ENCODE data around the gene VKORC1. TPM values are rescaled to one million over a fixed set of nuclear protein-coding genes. Genes with fewer than 3 reads are reported as not detected.
"Not testable (repeated sequence)": the region's sequence is repeated elsewhere in the genome, so short reads cannot be mapped to it uniquely, and the experiment has no call there.

VKORC1 gene
- total RNA-seq, 4 donors from 2014 or later = 20.6 to 207 (median 102) TPM

- H3K36me3 ChIP-seq = peaks cover 0 to 23% (median 0%) of the 10 kb centered on the region in 3 donors
Measured at GRCh38 chr16:31106509-31107464, 12.2 kb upstream of the VKORC1 start.

GRCh38 chr16:31105677-31106213 is 11.1 kb upstream of the VKORC1 start:
- H3K4me1 ChIP-seq = peaks cover 0 to 19% (median 11%) of the 10 kb centered on the region in 4 donors
- H3K36me3 ChIP-seq = peaks cover 0 to 13% (median 0%) of the 10 kb centered on the region in 3 donors
- H3K4me3 ChIP-seq = peak overlapping the region in 1 of 4 donors; percentile 25
- H3K27me3 ChIP-seq = no peaks in the 10 kb centered on the region
- H3K27ac ChIP-seq = peak overlapping the region in 3 of 4 donors; percentile 23 to 46 (median 32)
- TF ChIP-seq CTCF (IDR thresholded peaks at IDR 0.05) = peak; percentile 76 to 86 (median 82)
- no peak for TF ChIP-seq POLR2A (IDR thresholded peaks at IDR 0.05)
- DNase-seq = peak; percentile 83 to 92 (median 89)
- H3K9me3 ChIP-seq = no peaks in the 10 kb centered on the region

More at GRCh38 chr16:31106509-31107464, 12.2 kb upstream of the VKORC1 start:
- H3K27me3 ChIP-seq = no peaks in the 10 kb centered on the region
- DNase-seq = no peak
- H3K9me3 ChIP-seq = no peaks in the 10 kb centered on the region
- no peak for TF ChIP-seq CTCF (IDR thresholded peaks at IDR 0.05)
- no peak for TF ChIP-seq POLR2A (IDR thresholded peaks at IDR 0.05)
- no peak overlapping the region for H3K4me3 ChIP-seq
- H3K27ac ChIP-seq = peak overlapping the region in 1 of 4 donors; percentile 16
- H3K4me1 ChIP-seq = peaks cover 0 to 19% (median 11%) of the 10 kb centered on the region in 4 donors

GRCh38 chr16:31100876-31101641 is 6.5 kb upstream of the VKORC1 start:
- not testable (repeated sequence) for H3K4me1 ChIP-seq, H3K36me3 ChIP-seq, H3K9me3 ChIP-seq, DNase-seq, H3K4me3 ChIP-seq, H3K27me3 ChIP-seq, H3K27ac ChIP-seq

- H3K9me3 ChIP-seq = no peaks in the 10 kb centered on the region
- TF ChIP-seq CTCF (IDR thresholded peaks at IDR 0.05) = no peak
- TF ChIP-seq POLR2A (IDR thresholded peaks at IDR 0.05) = no peak
- no peaks in the 10 kb centered on the region for H3K27me3 ChIP-seq
- peak in 1 of 3 donors; percentile 47 for DNase-seq
- H3K4me1 ChIP-seq = peaks cover 0 to 12% (median 7%) of the 10 kb centered on the region in 4 donors
- no peak overlapping the region for H3K4me3 ChIP-seq
- H3K27ac ChIP-seq = no peak overlapping the region
- no peaks in the 10 kb centered on the region for H3K36me3 ChIP-seq
Measured at GRCh38 chr16:31099860-31100638, 5.5 kb upstream of the VKORC1 start.

GRCh38 chr16:31094088-31094423 is 541 bp downstream of the VKORC1 start:
- Histone ChIP-seq H3K36me3 (peaks cover 0 to 24% (median 0%) of the 10 kb centered on the region in 3 donors), H3K27ac (peak overlapping the region; percentile 85 to 91 (median 88)), H3K9me3 (no peaks in the 10 kb centered on the region), H3K4me1 (peaks cover 0 to 19% (median 13%) of the 10 kb centered on the region in 4 donors), H3K27me3 (no peaks in the 10 kb centered on the region), H3K4me3 (peak overlapping the region; percentile 70 to 79 (median 74))
- TF ChIP-seq CTCF (IDR thresholded peaks at IDR 0.05) (no peak), POLR2A (IDR thresholded peaks at IDR 0.05) (no peak)
- DNase-seq = peak in 1 of 3 donors; percentile 51

Data from Peyer's patch (tissue), 4 donors.